ENCODE measurements around the gene CFAP299.

CFAP299 gene

GRCh38 chr4:80452768-80453167, 117.2 kb downstream of the CFAP299 start:
- no peak for DNase-seq

- no peak for DNase-seq
These were observed 118.5 kb downstream of the CFAP299 start for GRCh38 chr4:80454040-80454439.

GRCh38 chr4:80454556-80454955, 119.0 kb downstream of the CFAP299 start:
- no peak for DNase-seq

- no peak for DNase-seq
These were observed 124.5 kb downstream of the CFAP299 start for GRCh38 chr4:80459918-80460473.

GRCh38 chr4:80461412-80461811, 125.9 kb downstream of the CFAP299 start:
- no peak for DNase-seq

GRCh38 chr4:80462621-80463091, 127.1 kb downstream of the CFAP299 start:
- DNase-seq = no peak

GRCh38 chr4:80463509-80463908, 128.0 kb downstream of the CFAP299 start:
- no peak for DNase-seq

GRCh38 chr4:80465238-80465637, 129.7 kb downstream of the CFAP299 start:
- DNase-seq = no peak

- DNase-seq = no peak
These were observed 130.2 kb downstream of the CFAP299 start for GRCh38 chr4:80465736-80466135.

- DNase-seq = no peak
These were observed 131.1 kb downstream of the CFAP299 start for GRCh38 chr4:80466618-80467017.

- DNase-seq = no peak
These were observed 136.2 kb downstream of the CFAP299 start for GRCh38 chr4:80471756-80472155.

GRCh38 chr4:80475236-80475635, 139.7 kb downstream of the CFAP299 start:
- no peak for DNase-seq

- no peak for DNase-seq
These were observed 140.3 kb downstream of the CFAP299 start for GRCh38 chr4:80475798-80476197.

- no peak for DNase-seq
These were observed 149.2 kb downstream of the CFAP299 start for GRCh38 chr4:80484712-80485111.

- no peak for DNase-seq
These were observed 151.1 kb downstream of the CFAP299 start for GRCh38 chr4:80486603-80487002.

- no peak for DNase-seq
These were observed 154.3 kb downstream of the CFAP299 start for GRCh38 chr4:80489798-80490197.

- DNase-seq = peak; percentile 24 to 29
These were observed 157.2 kb downstream of the CFAP299 start for GRCh38 chr4:80492761-80493160.

GRCh38 chr4:80495865-80496264, 160.3 kb downstream of the CFAP299 start:
- DNase-seq = no peak

- DNase-seq = no peak
These were observed 163.2 kb downstream of the CFAP299 start for GRCh38 chr4:80498725-80499124.

- DNase-seq = no peak
These were observed 165.1 kb downstream of the CFAP299 start for GRCh38 chr4:80500613-80501012.

- no peak for DNase-seq
These were observed 171.5 kb downstream of the CFAP299 start for GRCh38 chr4:80507077-80507476.

- DNase-seq = no peak
These were observed 172.0 kb downstream of the CFAP299 start for GRCh38 chr4:80507507-80507906.

GRCh38 chr4:80515496-80515895, 180.0 kb downstream of the CFAP299 start:
- DNase-seq = no peak

- no peak for DNase-seq
These were observed 185.9 kb downstream of the CFAP299 start for GRCh38 chr4:80521438-80521837.

- no peak for DNase-seq
These were observed 191.2 kb downstream of the CFAP299 start for GRCh38 chr4:80526697-80527096.

Data from activated T-cell treated with anti-CD3 and anti-CD28 coated beads, Interleukin-2, amount 50 U/mL, for 48 hours (primary cell).